K562 (cell line): Measurements from ENCODE around the gene NDUFAF3. TPM values are rescaled to one million over a fixed set of nuclear protein-coding genes. Genes with fewer than 3 reads are reported as not detected.

Experiments
- ELF2 ChIP-seq: fragments of 250-450 bp; sonication (Bioruptor Pico); IDR thresholded peaks from 2 replicates; pipeline ENCODE4 v1.5.0; 2021; ENCODE audit warnings: mild to moderate bottlenecking
- EWSR1 ChIP-seq: fragments of 450-650 bp; IDR thresholded peaks from 2 replicates; pipeline ENCODE4 v1.6.1; 2018; ENCODE audit warnings: borderline replicate concordance, mild to moderate bottlenecking, low read depth, moderate library complexity; ENCODE audit not compliant: partially characterized antibody
- HMG20B ChIP-seq: fragments of 250-450 bp; sonication (Bioruptor Pico); IDR thresholded peaks from 2 replicates; pipeline ENCODE4 v1.5.0; 2021; ENCODE audit warnings: mild to moderate bottlenecking
- KLF16 ChIP-seq: IDR thresholded peaks from 2 replicates; pipeline ENCODE4 v1.6.1; 2016; ENCODE audit warnings: antibody characterized with exemption
- L3MBTL2 ChIP-seq: fragments of 450-650 bp; IDR thresholded peaks from 2 replicates; pipeline ENCODE4 v1.6.1; 2016; ENCODE audit warnings: mild to moderate bottlenecking, moderate library complexity
- MLLT1 ChIP-seq, 2 experiments: fragments of 450-650 bp; IDR thresholded peaks; 2 replicates each; pipeline ENCODE4 v1.6.1; 2016
- MXD1 ChIP-seq: fragments of 250-450 bp; sonication (Bioruptor Pico); IDR thresholded peaks from 2 replicates; pipeline ENCODE4 v1.8.0; 2021; ENCODE audit warnings: borderline replicate concordance, mild to moderate bottlenecking, moderate library complexity; ENCODE audit not compliant: poor library complexity, severe bottlenecking
- MXI1 ChIP-seq: IDR thresholded peaks from 2 replicates; pipeline ENCODE4 v1.6.1; 2011; ENCODE audit warnings: low read depth, mild to moderate bottlenecking, improper control_type of control experiment, low read length
- NEUROD1 ChIP-seq: fragments of 150-350 bp; IDR thresholded peaks from 2 replicates; pipeline ENCODE4 v1.6.1; 2014; ENCODE audit warnings: borderline replicate concordance, low read length, low read depth; ENCODE audit not compliant: partially characterized antibody
- RBFOX2 ChIP-seq: fragments of 200-400 bp; formaldehyde crosslinking; IDR thresholded peaks from 2 replicates; pipeline ENCODE4 v1.6.1; 2017; ENCODE audit warnings: low read depth, mild to moderate bottlenecking, low read length, moderate library complexity
- RBM25 ChIP-seq: fragments of 200-400 bp; formaldehyde crosslinking; IDR thresholded peaks from 2 replicates; pipeline ENCODE4 v1.6.1; 2018; ENCODE audit warnings: low read length, low read depth, moderate library complexity; ENCODE audit not compliant: severe bottlenecking
- TAL1 ChIP-seq: fragments of 450-650 bp; IDR thresholded peaks from 2 replicates; pipeline ENCODE4 v1.6.1; 2016; ENCODE audit warnings: mild to moderate bottlenecking
- TGIF2 ChIP-seq: sonication (generic); formaldehyde crosslinking; IDR thresholded peaks from 2 replicates; pipeline ENCODE4 v1.8.1; 2022; ENCODE audit warnings: mild to moderate bottlenecking, missing genetic modification reagents, moderate library complexity
- THAP12 ChIP-seq: fragments of 250-450 bp; sonication (Bioruptor Pico); IDR thresholded peaks from 2 replicates; pipeline ENCODE4 v1.9.0; 2021; ENCODE audit warnings: mild to moderate bottlenecking, inconsistent platforms
- XRCC3 ChIP-seq: fragments of 450-650 bp; IDR thresholded peaks from 2 replicates; pipeline ENCODE4 v1.6.1; 2017; ENCODE audit warnings: mild to moderate bottlenecking, moderate library complexity
- ZBTB12 ChIP-seq: fragments of 250-450 bp; sonication (Bioruptor Pico); IDR thresholded peaks from 2 replicates; pipeline ENCODE4 v1.4.0; 2020
- ZNF384 ChIP-seq: IDR thresholded peaks from 2 replicates; pipeline ENCODE4 v1.6.1; 2012; ENCODE audit warnings: low read depth, low read length, improper control_type of control experiment
- polyA plus RNA-seq, 8 experiments: library from polyadenylated mRNA; depleted of rRNA in 4 of 8; stranded (reverse) in 5 of 8; unstranded in 3 of 8; fragments of >200 nt; fragmentation: Nextera tagmentation in 2 of 8; fragmentation: Illumina TruSeq in 1 of 8; extraction: Ambion mirVana in 2 of 8; extraction: Trizol in 1 of 8; gene quantifications; 2 replicates each; pipeline versions ENCODE4 v1.2.1 to v1.2.3, GENCODE V29; 2011 to 2014; ENCODE audit warnings: inconsistent platforms in 1 of 8, missing spikeins in 1 of 8
- total RNA-seq, 7 experiments: library from RNA; depleted of rRNA in 6 of 7; stranded (reverse); fragments of >200 nt in 6 of 7; fragmentation: Illumina TruSeq in 2 of 7; extraction: Trizol in 2 of 7; gene quantifications; 2 replicates each; pipeline versions ENCODE4 v1.2.1 to v1.2.3, GENCODE V29; 2011 to 2021; ENCODE audit warnings: low replicate concordance in 1 of 7
- TF ChIP-seq, protein P1 (sequence below): fragments of 450-650 bp; formaldehyde crosslinking; IDR thresholded peaks from 2 replicates; pipeline ENCODE4 v1.4.0; 2022; ENCODE audit warnings: missing genetic modification characterization
- TF ChIP-seq, protein P2 (sequence below): fragments of 250-450 bp; sonication (Bioruptor Pico); IDR thresholded peaks from 2 replicates; pipeline ENCODE4 v1.4.0; 2020; ENCODE audit warnings: borderline replicate concordance

The NDUFAF3 gene
- total and polyA plus RNA-seq, 9 of the 15 experiments (the other 6 are each of a cell fraction or from before 2014, with no cell fraction given): 17.0 to 127 (median 36.3) TPM

DNA sequence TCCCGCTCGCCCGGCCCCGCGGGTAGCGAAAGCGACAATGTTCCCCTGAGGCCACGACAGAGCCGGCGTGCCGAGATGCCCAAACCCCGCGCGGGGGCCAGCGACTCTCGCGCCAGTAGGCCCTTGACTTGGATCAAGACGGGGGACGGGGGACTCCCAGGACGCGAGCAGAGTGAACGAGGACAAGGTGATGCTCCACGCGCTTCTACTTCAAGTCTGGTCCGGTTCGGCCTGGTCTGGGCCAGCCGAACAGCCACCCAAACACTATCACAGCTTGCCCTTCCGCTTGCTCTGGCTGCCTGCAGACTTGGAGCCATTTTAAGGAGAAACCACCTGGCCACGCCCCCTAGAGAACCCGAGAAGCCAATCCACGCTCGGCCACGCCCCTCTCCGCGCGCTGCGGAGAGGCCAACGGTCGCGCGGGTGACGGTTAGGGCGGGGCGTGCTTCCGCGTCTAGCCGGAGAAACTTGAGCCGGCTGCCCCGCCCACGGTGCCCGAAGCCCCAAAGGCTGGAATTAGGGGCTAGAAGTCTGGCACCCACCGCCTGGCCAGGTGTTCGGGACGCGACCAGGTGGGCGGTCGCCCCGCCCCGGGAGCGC is 608 bp upstream of the NDUFAF3 start (continued):
- no peak for TF ChIP-seq MXD1 (CRISPR knock-in tag)
- no peak for TF ChIP-seq TAL1
- peak; percentile 43 for TF ChIP-seq L3MBTL2
- peak; percentile 51 to 82; a peak in 3 of 4 replicates for TF ChIP-seq MLLT1 (IDR thresholded peaks at IDR 0.05)
- TF ChIP-seq HMG20B (CRISPR knock-in tag): no peak
- peak; percentile 89; the same call in 1 of the 2 replicates for TF ChIP-seq THAP12 (CRISPR knock-in tag)
- TF ChIP-seq ZBTB12: 0 out of 2 replicates have a peak, but pooled peaks have one; percentile 9
- TF ChIP-seq NEUROD1: no peak
- no peak for TF ChIP-seq RBM25
- no peak for TF ChIP-seq EWSR1
- TF ChIP-seq, protein P1, sequence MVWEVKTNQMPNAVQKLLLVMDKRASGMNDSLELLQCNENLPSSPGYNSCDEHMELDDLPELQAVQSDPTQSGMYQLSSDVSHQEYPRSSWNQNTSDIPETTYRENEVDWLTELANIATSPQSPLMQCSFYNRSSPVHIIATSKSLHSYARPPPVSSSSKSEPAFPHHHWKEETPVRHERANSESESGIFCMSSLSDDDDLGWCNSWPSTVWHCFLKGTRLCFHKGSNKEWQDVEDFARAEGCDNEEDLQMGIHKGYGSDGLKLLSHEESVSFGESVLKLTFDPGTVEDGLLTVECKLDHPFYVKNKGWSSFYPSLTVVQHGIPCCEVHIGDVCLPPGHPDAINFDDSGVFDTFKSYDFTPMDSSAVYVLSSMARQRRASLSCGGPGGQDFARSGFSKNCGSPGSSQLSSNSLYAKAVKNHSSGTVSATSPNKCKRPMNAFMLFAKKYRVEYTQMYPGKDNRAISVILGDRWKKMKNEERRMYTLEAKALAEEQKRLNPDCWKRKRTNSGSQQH (CRISPR knock-in tag): peak; percentile 50; the same call in 1 of the 2 replicates
- TF ChIP-seq, protein P2, sequence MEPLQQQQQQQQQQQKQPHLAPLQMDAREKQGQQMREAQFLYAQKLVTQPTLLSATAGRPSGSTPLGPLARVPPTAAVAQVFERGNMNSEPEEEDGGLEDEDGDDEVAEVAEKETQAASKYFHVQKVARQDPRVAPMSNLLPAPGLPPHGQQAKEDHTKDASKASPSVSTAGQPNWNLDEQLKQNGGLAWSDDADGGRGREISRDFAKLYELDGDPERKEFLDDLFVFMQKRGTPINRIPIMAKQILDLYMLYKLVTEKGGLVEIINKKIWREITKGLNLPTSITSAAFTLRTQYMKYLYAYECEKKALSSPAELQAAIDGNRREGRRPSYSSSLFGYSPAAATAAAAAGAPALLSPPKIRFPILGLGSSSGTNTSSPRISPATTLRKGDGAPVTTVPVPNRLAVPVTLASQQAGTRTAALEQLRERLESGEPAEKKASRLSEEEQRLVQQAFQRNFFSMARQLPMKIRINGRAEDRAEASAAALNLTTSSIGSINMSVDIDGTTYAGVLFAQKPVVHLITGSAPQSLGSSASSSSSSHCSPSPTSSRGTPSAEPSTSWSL (CRISPR knock-in tag): 0 out of 2 replicates have a peak, but pooled peaks have one; percentile 52
- TF ChIP-seq ELF2 (CRISPR knock-in tag): 0 out of 2 replicates have a peak, but pooled peaks have one; percentile 37
- peak; percentile 95 for TF ChIP-seq RBFOX2
- TF ChIP-seq XRCC3: no peak
- TF ChIP-seq TGIF2 (CRISPR knock-in tag): 0 out of 2 replicates have a peak, but pooled peaks have one; percentile 7
- TF ChIP-seq KLF16: peak; percentile 79
- no peak for TF ChIP-seq MXI1
- peak; percentile 10; the same call in 1 of the 2 replicates for TF ChIP-seq ZNF384
